Measurements from ENCODE around the gene LAMA3.

GRCh38 chr18:23943104-23943503 is 253.9 kb downstream of the LAMA3 start:
- TF ChIP-seq CTCF (IDR thresholded peaks at IDR 0.05) (no peak), SIN3A (IDR thresholded peaks at IDR 0.05; ENCODE audit: borderline replicate concordance, insufficient read depth, low read depth, low read length) (no peak), POLR2AphosphoS5 (IDR thresholded peaks at IDR 0.05; ENCODE audit: low read depth, low read length) (no peak), TCF7L2 (IDR thresholded peaks at IDR 0.05; ENCODE audit: low read depth, low read length) (no peak)

All from Panc1 (cell line).